ENCODE results near the gene STAC2. TPM values are rescaled to one million over a fixed set of nuclear protein-coding genes. Genes with fewer than 3 reads are reported as not detected.
A peak's percentile ranks its signal among the peaks of the same experiment; 100 is the strongest.
"Not testable (repeated sequence)": the region's sequence is repeated elsewhere in the genome, so short reads cannot be mapped to it uniquely, and the experiment has no call there.

The STAC2 gene
- total RNA-seq (not detected), polyA plus RNA-seq (not detected)

- Mint-ChIP-seq H3K36me3 (no peaks in the 10 kb centered on the region), H3K27me3 (peaks cover 65% of the 10 kb centered on the region), H3K27ac (no peak within 1 kb of the TSS), H3K4me1 (peaks cover 0 to 15% (median 7%) of the 10 kb centered on the region in 4 donors), H3K9me3 (no peaks in the 10 kb centered on the region), H3K4me3 (peak within 1 kb of the TSS in 3 of 4 donors; percentile 79 to 89 (median 83))
- DNase-seq (no peak), ATAC-seq (ENCODE audit: low read depth in 2 of 2) (peak in 1 of 2 donors; percentile 21)
- Histone ChIP-seq H3K27me3 (ENCODE audit: control insufficient read depth, insufficient read depth, low read length) (peaks cover 13% of the 10 kb centered on the region), H3K4me3 (ENCODE audit: low read depth, low read length) (no peak within 1 kb of the TSS), H3K9me3 (ENCODE audit: control insufficient read depth in 2 of 2, low read length in 2 of 2) (no peaks in the 10 kb centered on the region), H3K4me1 (ENCODE audit: control insufficient read depth, insufficient read depth, low read length, poor library complexity, severe bottlenecking) (peaks cover 20% of the 10 kb centered on the region), H3K27ac (ENCODE audit: insufficient read depth, low read length, poor library complexity, severe bottlenecking) (no peak within 1 kb of the TSS), H3K36me3 (ENCODE audit: control insufficient read depth, insufficient read depth, low read length) (no peaks in the 10 kb centered on the region)
These were observed at the start of gene STAC2 for GRCh38 chr17:39225308-39225958. STAC2 (minus strand) TSS chr17:39225945; CDS start chr17:39225502, 443 bp downstream.

GRCh38 chr17:39271546-39271945 is 45.8 kb upstream of the STAC2 start:
- no peak for DNase-seq
- Mint-ChIP-seq H3K36me3 (peaks cover 20% of the 10 kb centered on the region), H3K27ac (no peak overlapping the region), H3K9me3 (no peaks in the 10 kb centered on the region), H3K4me3 (no peak overlapping the region), H3K4me1 (no peaks in the 10 kb centered on the region), H3K27me3 (no peaks in the 10 kb centered on the region)
- ATAC-seq (ENCODE audit: low read depth in 2 of 2): no peak
- no peaks in the 10 kb centered on the region for H3K27me3 ChIP-seq (ENCODE audit: control insufficient read depth, insufficient read depth, low read length)
- no peaks in the 10 kb centered on the region for H3K9me3 ChIP-seq (ENCODE audit: control insufficient read depth in 2 of 2, low read length in 2 of 2)
- no peak overlapping the region for H3K27ac ChIP-seq (ENCODE audit: insufficient read depth, low read length, poor library complexity, severe bottlenecking)
- H3K4me1 ChIP-seq (ENCODE audit: control insufficient read depth, insufficient read depth, low read length, poor library complexity, severe bottlenecking): no peaks in the 10 kb centered on the region
- no peak overlapping the region for H3K4me3 ChIP-seq (ENCODE audit: low read depth, low read length)
- peaks cover 47% of the 10 kb centered on the region for H3K36me3 ChIP-seq (ENCODE audit: control insufficient read depth, insufficient read depth, low read length)

GRCh38 chr17:39270923-39271322 is 45.2 kb upstream of the STAC2 start:
- no peak overlapping the region for H3K27ac ChIP-seq (ENCODE audit: insufficient read depth, low read length, poor library complexity, severe bottlenecking)
- H3K4me3 ChIP-seq (ENCODE audit: low read depth, low read length): no peak overlapping the region
- Mint-ChIP-seq H3K9me3 (no peaks in the 10 kb centered on the region), H3K4me3 (no peak overlapping the region), H3K27me3 (no peaks in the 10 kb centered on the region), H3K36me3 (peaks cover 21% of the 10 kb centered on the region), H3K27ac (no peak overlapping the region), H3K4me1 (no peaks in the 10 kb centered on the region)
- no peak for ATAC-seq (ENCODE audit: low read depth in 2 of 2)
- peaks cover 47% of the 10 kb centered on the region for H3K36me3 ChIP-seq (ENCODE audit: control insufficient read depth, insufficient read depth, low read length)
- H3K4me1 ChIP-seq (ENCODE audit: control insufficient read depth, insufficient read depth, low read length, poor library complexity, severe bottlenecking): no peaks in the 10 kb centered on the region
- DNase-seq: peak in 1 of 3 donors; percentile 5
- no peaks in the 10 kb centered on the region for H3K9me3 ChIP-seq (ENCODE audit: control insufficient read depth in 2 of 2, low read length in 2 of 2)
- H3K27me3 ChIP-seq (ENCODE audit: control insufficient read depth, insufficient read depth, low read length): no peaks in the 10 kb centered on the region

DNA sequence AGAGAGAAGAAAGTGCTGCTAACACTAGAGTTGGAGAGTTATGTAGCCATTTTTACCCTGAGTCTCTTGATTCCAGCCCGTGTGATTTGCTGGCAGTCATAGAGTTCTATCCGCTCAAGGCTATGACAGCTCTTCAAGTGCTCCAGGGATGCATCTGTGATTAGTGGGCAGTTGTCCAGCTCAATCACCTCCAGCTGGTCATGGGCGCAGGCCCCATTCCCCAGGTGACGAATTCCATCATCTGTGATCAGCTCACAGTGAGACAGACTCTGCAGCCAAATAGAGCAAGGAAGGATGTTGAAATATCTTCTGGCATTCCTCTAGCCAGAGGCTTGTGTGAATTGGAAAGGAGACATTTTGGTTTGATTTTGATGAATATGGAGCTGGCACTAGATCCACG is 38.4 kb upstream of the STAC2 start:
- ATAC-seq (ENCODE audit: low read depth in 2 of 2) (no peak), DNase-seq (no peak)
- no peak overlapping the region for H3K27ac ChIP-seq (ENCODE audit: insufficient read depth, low read length, poor library complexity, severe bottlenecking)
- peaks cover 0 to 4% (median 0%) of the 10 kb centered on the region in 4 donors for H3K4me1 Mint-ChIP-seq
- no peaks in the 10 kb centered on the region for H3K4me1 ChIP-seq (ENCODE audit: control insufficient read depth, insufficient read depth, low read length, poor library complexity, severe bottlenecking)
- H3K27ac Mint-ChIP-seq: no peak overlapping the region
- H3K4me3 Mint-ChIP-seq: no peak overlapping the region
- H3K4me3 ChIP-seq (ENCODE audit: low read depth, low read length): no peak overlapping the region
- peaks cover 46% of the 10 kb centered on the region for H3K36me3 Mint-ChIP-seq
- no peaks in the 10 kb centered on the region for H3K27me3 ChIP-seq (ENCODE audit: control insufficient read depth, insufficient read depth, low read length)
- H3K36me3 ChIP-seq (ENCODE audit: control insufficient read depth, insufficient read depth, low read length): peaks cover 64% of the 10 kb centered on the region
- H3K9me3 ChIP-seq (ENCODE audit: control insufficient read depth in 2 of 2, low read length in 2 of 2): no peaks in the 10 kb centered on the region
- no peaks in the 10 kb centered on the region for H3K9me3 Mint-ChIP-seq
- H3K27me3 Mint-ChIP-seq: no peaks in the 10 kb centered on the region

- Mint-ChIP-seq H3K4me1 (peaks cover 0 to 4% (median 0%) of the 10 kb centered on the region in 4 donors), H3K36me3 (peaks cover 57% of the 10 kb centered on the region), H3K9me3 (no peaks in the 10 kb centered on the region), H3K4me3 (no peak overlapping the region), H3K27me3 (no peaks in the 10 kb centered on the region), H3K27ac (peak overlapping the region in 1 of 3 donors; percentile 48)
- H3K9me3 ChIP-seq (ENCODE audit: control insufficient read depth in 2 of 2, low read length in 2 of 2): no peaks in the 10 kb centered on the region
- H3K27ac ChIP-seq (ENCODE audit: insufficient read depth, low read length, poor library complexity, severe bottlenecking): no peak overlapping the region
- no peak overlapping the region for H3K4me3 ChIP-seq (ENCODE audit: low read depth, low read length)
- H3K27me3 ChIP-seq (ENCODE audit: control insufficient read depth, insufficient read depth, low read length): no peaks in the 10 kb centered on the region
- H3K4me1 ChIP-seq (ENCODE audit: control insufficient read depth, insufficient read depth, low read length, poor library complexity, severe bottlenecking): no peaks in the 10 kb centered on the region
- H3K36me3 ChIP-seq (ENCODE audit: control insufficient read depth, insufficient read depth, low read length): peaks cover 63% of the 10 kb centered on the region
- DNase-seq (peak in 1 of 3 donors; percentile 38), ATAC-seq (ENCODE audit: low read depth in 2 of 2) (no peak)
These were observed 35.5 kb upstream of the STAC2 start for GRCh38 chr17:39261286-39261685.

GRCh38 chr17:39252788-39253460 is 27.2 kb upstream of the STAC2 start:
- peak overlapping the region in 1 of 3 donors; percentile 46 for H3K27ac Mint-ChIP-seq
- Histone ChIP-seq H3K9me3 (ENCODE audit: control insufficient read depth in 2 of 2, low read length in 2 of 2) (no peaks in the 10 kb centered on the region), H3K36me3 (ENCODE audit: control insufficient read depth, insufficient read depth, low read length) (peaks cover 35% of the 10 kb centered on the region), H3K4me1 (ENCODE audit: control insufficient read depth, insufficient read depth, low read length, poor library complexity, severe bottlenecking) (no peaks in the 10 kb centered on the region), H3K27me3 (ENCODE audit: control insufficient read depth, insufficient read depth, low read length) (no peaks in the 10 kb centered on the region), H3K27ac (ENCODE audit: insufficient read depth, low read length, poor library complexity, severe bottlenecking) (no peak overlapping the region), H3K4me3 (ENCODE audit: low read depth, low read length) (no peak overlapping the region)
- H3K4me3 Mint-ChIP-seq: no peak overlapping the region
- no peak for ATAC-seq (ENCODE audit: low read depth in 2 of 2)
- H3K27me3 Mint-ChIP-seq: no peaks in the 10 kb centered on the region
- H3K9me3 Mint-ChIP-seq: no peaks in the 10 kb centered on the region
- DNase-seq: no peak
- H3K36me3 Mint-ChIP-seq: peaks cover 32% of the 10 kb centered on the region
- H3K4me1 Mint-ChIP-seq: no peaks in the 10 kb centered on the region

GRCh38 chr17:39251997-39252396 is 26.3 kb upstream of the STAC2 start:
- ATAC-seq (ENCODE audit: low read depth in 2 of 2) (no peak), DNase-seq (no peak)
- no peak overlapping the region for H3K27ac Mint-ChIP-seq
- no peaks in the 10 kb centered on the region for H3K4me1 Mint-ChIP-seq
- Histone ChIP-seq H3K27ac (ENCODE audit: insufficient read depth, low read length, poor library complexity, severe bottlenecking) (no peak overlapping the region), H3K36me3 (ENCODE audit: control insufficient read depth, insufficient read depth, low read length) (peaks cover 26% of the 10 kb centered on the region), H3K9me3 (ENCODE audit: control insufficient read depth in 2 of 2, low read length in 2 of 2) (no peaks in the 10 kb centered on the region), H3K4me3 (ENCODE audit: low read depth, low read length) (no peak overlapping the region), H3K4me1 (ENCODE audit: control insufficient read depth, insufficient read depth, low read length, poor library complexity, severe bottlenecking) (no peaks in the 10 kb centered on the region), H3K27me3 (ENCODE audit: control insufficient read depth, insufficient read depth, low read length) (no peaks in the 10 kb centered on the region)
- H3K27me3 Mint-ChIP-seq: no peaks in the 10 kb centered on the region
- peaks cover 23% of the 10 kb centered on the region for H3K36me3 Mint-ChIP-seq
- H3K4me3 Mint-ChIP-seq: no peak overlapping the region
- no peaks in the 10 kb centered on the region for H3K9me3 Mint-ChIP-seq

- DNase-seq; H3K4me1 Mint-ChIP-seq; H3K27ac Mint-ChIP-seq; H3K27ac ChIP-seq (ENCODE audit: insufficient read depth, low read length, poor library complexity, severe bottlenecking); H3K4me3 ChIP-seq (ENCODE audit: low read depth, low read length); H3K9me3 Mint-ChIP-seq; H3K4me3 Mint-ChIP-seq; H3K27me3 Mint-ChIP-seq; H3K27me3 ChIP-seq (ENCODE audit: control insufficient read depth, insufficient read depth, low read length); H3K9me3 ChIP-seq (ENCODE audit: control insufficient read depth in 2 of 2, low read length in 2 of 2); H3K4me1 ChIP-seq (ENCODE audit: control insufficient read depth, insufficient read depth, low read length, poor library complexity, severe bottlenecking); ATAC-seq (ENCODE audit: low read depth in 2 of 2): not testable (repeated sequence)
- H3K36me3 ChIP-seq (ENCODE audit: control insufficient read depth, insufficient read depth, low read length): peaks cover 21% of the 10 kb centered on the region
- peaks cover 17% of the 10 kb centered on the region for H3K36me3 Mint-ChIP-seq
These were observed 24.3 kb upstream of the STAC2 start for GRCh38 chr17:39250076-39250475.

Data from CD4-positive, CD25-positive, alpha-beta regulatory T cell (primary cell).